GM19328 (cell line): ENCODE results near the gene FOXD4L1.
"Not testable (repeated sequence)": the region's sequence is repeated elsewhere in the genome, so short reads cannot be mapped to it uniquely, and the experiment has no call there.

ENCODE experiments used
- ATAC-seq: cut with Tn5 transposase; IDR thresholded peaks from one replicate; pipeline ENCODE4 v1.9.1; 2021; ENCODE audit warnings: mild to moderate bottlenecking, moderate library complexity; ENCODE audit not compliant: unreplicated experiment

The FOXD4L1 gene

DNA sequence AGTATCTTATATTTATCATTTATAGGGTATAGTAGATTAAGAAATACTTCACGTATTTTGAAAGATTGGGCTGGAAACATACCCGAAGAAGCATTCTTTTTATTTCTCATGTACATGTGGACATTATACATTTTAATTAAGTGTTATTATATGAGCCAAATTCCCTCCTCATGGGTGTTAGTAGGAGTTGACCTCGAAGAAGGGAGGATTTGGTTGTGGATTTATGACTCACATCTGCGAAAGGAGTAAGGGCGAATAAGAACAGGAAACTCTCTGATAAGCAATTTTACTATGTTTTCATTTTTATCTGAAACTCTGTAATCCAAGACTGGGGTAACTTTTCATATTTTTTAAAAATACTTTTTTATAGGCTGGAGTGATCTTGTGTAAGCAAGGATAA lies 23.0 kb downstream of the FOXD4L1 start:
- ATAC-seq: not testable (repeated sequence)

DNA sequence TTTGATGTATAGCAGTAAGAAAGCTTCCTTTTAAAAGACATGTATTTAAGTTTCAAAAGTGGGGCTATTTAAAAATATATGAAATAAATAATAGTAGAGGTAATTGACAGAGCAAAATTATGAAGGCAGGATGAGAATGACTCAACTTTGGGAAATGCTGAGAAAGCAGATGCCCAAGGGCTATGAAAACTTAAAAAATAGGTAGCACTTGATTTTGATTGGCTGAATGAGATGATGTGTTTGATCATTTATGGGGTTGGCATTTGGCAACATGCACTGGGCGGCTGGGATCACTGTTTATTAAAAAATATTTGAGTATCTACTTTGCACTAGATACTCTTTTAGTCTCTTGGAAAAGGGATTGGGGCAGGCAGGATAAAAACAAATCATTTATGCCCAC lies 26.5 kb downstream of the FOXD4L1 start:
- not testable (repeated sequence) for ATAC-seq

DNA sequence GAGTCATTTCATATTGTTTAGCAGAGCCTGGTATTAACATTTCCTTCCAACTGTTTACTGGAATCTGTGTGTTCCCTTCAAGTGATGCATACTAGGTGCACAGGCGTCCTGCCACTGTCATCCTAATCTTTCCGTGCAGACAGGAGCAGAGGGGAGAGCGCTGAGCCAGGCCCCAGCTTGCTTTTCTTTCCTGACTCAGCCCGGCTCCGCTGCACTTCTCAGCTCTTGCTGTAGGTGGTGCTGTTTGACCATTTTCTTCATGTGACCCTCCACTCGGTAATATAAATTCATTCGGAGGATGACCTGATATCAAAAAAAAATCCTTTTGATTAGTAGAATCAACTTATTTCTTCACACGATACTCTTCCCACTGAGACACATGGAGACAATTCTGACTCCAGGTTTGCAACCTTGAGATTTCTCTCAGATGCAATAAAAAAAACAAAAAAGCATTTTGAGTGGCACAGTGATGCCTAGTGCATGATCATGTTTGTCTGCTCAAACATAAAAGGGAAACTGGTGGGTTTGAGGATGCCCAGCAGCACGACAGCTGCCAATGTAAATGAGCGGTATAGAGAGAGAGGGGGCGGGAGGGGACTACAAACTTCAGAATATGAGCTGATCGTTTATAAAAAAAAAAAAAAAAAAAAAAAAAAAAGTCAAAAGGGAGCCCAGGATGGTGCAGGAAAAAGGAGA lies 29.0 kb downstream of the FOXD4L1 start:
- ATAC-seq: peak; percentile 71

DNA sequence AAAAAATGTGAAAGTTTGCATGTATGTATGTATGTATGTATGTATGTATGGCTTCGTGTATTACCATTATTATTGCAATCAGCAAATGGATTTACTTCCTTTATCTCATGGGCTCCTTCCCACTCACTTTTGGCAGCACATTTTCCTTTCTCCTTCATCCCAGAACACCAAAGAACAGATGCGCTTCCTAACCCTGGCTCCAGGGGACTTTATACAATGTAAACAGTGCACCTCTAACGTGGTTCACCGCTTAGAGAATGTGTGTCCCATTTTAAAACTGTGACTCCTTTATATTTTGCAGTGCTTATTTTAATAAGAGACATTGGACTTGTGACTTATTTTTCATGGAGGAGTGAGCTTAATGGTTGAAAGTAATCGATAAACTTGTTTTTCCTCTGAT lies 29.7 kb downstream of the FOXD4L1 start:
- not testable (repeated sequence) for ATAC-seq

DNA sequence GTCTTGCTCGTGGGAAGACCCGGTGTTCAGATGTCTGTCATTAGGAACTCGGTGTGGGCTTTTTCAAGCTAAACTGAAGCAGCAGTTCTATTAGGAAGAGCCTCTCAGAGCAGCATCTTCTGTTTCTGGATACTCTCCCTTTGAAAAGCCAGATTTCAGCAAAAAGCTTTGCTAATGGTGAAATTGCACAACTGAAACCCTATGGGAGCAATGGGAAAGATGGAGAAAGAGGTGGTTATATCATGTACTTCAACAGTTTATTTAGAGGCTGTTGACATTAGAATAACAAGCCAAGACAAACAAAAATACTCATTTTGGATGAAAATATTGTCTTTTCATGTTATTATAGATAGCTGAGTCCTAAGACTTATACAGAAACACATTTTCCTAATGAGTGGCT lies 30.4 kb downstream of the FOXD4L1 start:
- not testable (repeated sequence) for ATAC-seq

DNA sequence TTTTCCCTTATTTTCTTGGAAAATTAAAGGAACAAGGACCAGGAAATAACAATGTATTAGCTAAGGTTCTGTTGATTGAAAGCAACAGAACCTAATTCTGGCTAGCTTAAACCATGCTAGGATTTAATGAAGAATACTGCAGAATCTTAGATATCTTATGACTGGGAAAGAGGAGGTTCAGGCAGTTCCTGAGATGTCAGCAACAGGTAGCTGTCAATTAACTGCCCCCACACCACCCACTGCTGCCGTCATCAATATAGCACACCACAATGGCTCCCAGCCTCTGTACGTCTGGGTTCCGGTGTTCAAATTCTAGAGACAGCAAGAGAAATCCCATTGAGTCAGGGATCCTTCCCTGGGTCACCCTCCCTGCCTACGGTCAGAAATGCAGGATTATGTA lies 34.5 kb downstream of the FOXD4L1 start:
- ATAC-seq: not testable (repeated sequence)

DNA sequence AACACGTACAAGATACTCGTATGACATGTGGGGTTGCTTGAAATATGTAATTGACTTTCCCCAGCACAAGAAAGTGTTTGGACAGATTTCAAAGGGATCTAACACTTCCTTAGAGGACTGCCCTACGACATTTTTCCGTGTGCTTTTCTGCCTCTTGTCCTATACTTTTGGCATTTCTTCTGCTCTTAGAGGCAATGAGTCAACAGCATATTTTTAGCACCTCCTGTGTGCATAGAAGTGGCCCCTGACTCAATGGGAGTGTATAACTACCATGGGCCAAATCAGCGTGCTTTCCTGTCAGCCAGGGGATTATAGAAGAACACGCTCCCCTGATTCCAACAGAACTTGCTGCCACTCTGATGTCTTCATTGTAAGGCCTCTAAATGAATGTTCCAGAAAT lies 38.1 kb downstream of the FOXD4L1 start:
- ATAC-seq: not testable (repeated sequence)

DNA sequence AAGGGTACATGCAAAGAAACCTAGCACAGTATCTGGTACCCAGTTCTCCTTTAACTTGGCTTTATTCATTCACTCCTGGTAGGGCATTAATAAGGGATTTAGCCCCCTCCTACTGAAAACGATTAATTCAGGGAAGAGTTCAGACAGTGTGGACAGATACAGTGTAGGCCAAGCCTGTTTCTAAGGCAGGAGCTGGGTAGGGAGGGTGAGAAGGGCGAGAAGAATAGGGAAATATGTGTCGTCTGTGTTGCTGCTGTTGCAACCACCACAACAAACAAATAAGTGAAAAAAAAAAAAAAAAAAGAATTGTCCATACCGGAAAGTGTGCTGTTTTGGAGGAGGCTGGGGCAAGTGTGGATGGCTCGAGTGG lies 42.4 kb downstream of the FOXD4L1 start:
- ATAC-seq: not testable (repeated sequence)

DNA sequence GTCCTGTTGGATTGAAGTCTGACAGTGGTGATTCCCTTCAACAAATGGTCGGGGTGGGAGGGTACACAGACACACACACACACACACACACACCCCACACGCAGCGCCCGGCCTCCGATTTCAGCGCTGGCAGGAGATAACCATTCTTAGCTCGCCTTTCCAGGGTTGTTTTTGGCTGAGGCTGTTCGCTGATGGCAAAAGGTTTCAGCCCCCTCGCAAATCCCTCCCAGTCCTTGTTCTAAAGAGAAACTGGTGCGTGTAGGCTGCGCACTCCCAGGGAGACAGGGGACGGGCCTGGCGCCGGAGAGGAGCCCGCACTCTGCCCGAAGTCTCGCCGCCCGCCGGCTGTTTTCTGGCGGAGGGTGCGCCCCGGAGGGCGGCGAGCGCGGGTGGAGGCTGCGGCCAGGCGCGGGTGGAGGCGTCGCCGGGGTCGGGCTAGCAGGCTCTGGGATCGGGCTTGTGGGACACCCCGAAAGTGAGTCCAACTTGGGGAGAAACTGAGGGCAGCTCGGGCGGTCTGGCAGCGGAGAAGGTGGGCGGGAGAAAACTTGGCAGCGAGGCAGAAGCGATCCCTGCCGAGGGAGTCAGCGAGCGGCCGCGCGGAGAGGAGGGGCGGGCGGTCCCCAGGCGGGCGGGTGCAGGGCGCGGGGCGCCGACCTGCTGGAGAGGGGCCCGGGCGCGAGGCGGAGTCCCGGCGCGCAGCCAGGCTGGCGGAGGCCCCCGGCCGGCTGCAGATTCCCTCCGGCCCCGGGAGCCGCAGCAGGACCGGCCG lies 42.9 kb downstream of the FOXD4L1 start:
- ATAC-seq: not testable (repeated sequence)

DNA sequence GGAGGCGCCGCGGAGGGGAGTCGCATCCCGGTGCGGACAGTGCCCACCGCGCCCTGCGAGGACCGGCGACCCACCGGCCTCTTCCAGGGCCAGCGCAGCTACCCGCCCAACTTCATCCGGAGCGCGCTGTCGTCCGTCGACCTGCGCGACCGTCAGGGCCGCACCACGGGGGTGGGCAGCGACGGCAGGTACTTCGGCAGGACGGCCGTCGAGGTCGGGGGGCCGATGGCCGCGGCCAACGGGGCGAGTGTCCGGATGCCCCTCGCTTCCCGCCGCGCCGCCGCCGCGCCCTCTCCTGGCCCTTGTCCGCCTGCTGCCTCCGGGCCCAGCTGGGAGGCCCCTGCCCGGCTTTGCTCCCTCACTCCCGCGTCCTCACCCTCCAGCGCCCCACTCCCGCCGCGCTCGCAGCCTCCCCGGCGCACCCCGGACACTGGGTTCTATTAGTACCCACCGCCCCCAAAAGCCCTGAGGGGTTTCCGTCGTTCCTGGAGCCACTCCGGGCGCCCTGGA lies 43.6 kb downstream of the FOXD4L1 start:
- ATAC-seq: not testable (repeated sequence)

DNA sequence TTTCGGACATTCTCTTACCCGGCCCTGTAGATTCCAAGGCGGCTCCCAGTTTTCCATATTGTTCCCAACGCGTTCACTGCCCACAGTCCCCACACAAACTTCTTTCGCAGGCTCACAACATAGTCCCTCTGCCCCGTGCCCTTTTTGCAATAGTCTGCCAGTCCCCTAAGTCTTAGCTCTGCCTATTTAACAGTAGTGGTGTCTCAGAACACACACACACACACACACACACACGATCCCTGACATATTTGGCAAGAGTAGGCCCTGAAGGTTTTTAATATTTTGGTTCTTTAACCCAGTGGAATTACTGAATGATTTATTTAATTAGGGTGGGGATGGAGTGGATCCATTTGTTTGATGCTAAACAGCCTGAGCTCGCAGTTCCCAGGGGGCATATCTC lies 44.1 kb downstream of the FOXD4L1 start:
- not testable (repeated sequence) for ATAC-seq
